SK-N-SH (cell line): ENCODE data around the gene MGAT5B. TPM values are rescaled to one million over a fixed set of nuclear protein-coding genes. Genes with fewer than 3 reads are reported as not detected.

Experiments
- CTCF ChIA-PET: fragments of 300-600, 350-600 bp; formaldehyde crosslinking; extraction: SDS; loops from one replicate; lab custom pipeline; 2021; lab: Yijun Ruan, JAX
- POLR2A ChIA-PET: fragments of 350-600 bp; sonication (Branson Sonifier 250); formaldehyde crosslinking; extraction: SDS; loops from one replicate; lab custom pipeline; 2020; ENCODE audit warnings: antibody characterized with exemption, inconsistent platforms; lab: Yijun Ruan, JAX
- DNase-seq: peaks from one replicate; pipeline ENCODE4 v3.0.0; 2012
- H2AFZ ChIP-seq: fragments of 200-600 bp; sonication (generic); 2 replicates; pipeline ENCODE4 v1.8.1; 2016; ENCODE audit warnings: antibody characterized with exemption, mild to moderate bottlenecking, low read depth
- H3F3A ChIP-seq: fragments of 200-600 bp; sonication (generic); replicated peaks from 2 replicates; pipeline ENCODE3; 2016; ENCODE audit warnings: antibody characterized with exemption, mild to moderate bottlenecking; ENCODE audit not compliant: insufficient read depth
- H3K27ac ChIP-seq, 2 experiments: fragments of 200-500 bp in 1 of 2; fragments of 200-600 bp in 1 of 2; sonication (Bioruptor generic) in 1 of 2; sonication (generic), shearing (Covaris generic) in 1 of 2; 2 replicates each; pipeline versions ENCODE4 v1.5.1 to v1.6.1; 2014 to 2016; ENCODE audit warnings: low read depth in 2 of 2, inconsistent platforms in 1 of 2, low read length in 1 of 2, mild to moderate bottlenecking in 1 of 2, mixed read lengths in 1 of 2
- H3K27me3 ChIP-seq: fragments of 200-600 bp; sonication (generic), shearing (Covaris generic); 2 replicates; pipeline ENCODE4 v1.6.1; 2016; ENCODE audit warnings: mixed run types; ENCODE audit not compliant: insufficient read depth
- H3K36me3 ChIP-seq, 2 experiments: fragments of 200-500 bp in 1 of 2; fragments of 200-600 bp in 1 of 2; sonication (Bioruptor generic) in 1 of 2; sonication (generic) in 1 of 2; replicated peaks in 1 of 2; 2 replicates each; pipeline versions ENCODE3 to v1.5.1; 2014 to 2016; ENCODE audit warnings: low read length in 1 of 2, mild to moderate bottlenecking in 1 of 2; ENCODE audit not compliant: insufficient read depth in 2 of 2, control insufficient read depth in 1 of 2
- H3K4me1 ChIP-seq, 2 experiments: fragments of 200-500 bp in 1 of 2; fragments of 200-600 bp in 1 of 2; sonication (Bioruptor generic) in 1 of 2; sonication (generic), shearing (Covaris generic) in 1 of 2; 2 replicates each; pipeline versions ENCODE4 v1.5.1 to v1.6.1; 2014 to 2016; ENCODE audit warnings: low read depth in 1 of 2, low read length in 1 of 2, mixed run types in 1 of 2; ENCODE audit not compliant: insufficient read depth in 2 of 2, control insufficient read depth in 1 of 2
- H3K4me2 ChIP-seq: fragments of 200-600 bp; sonication (generic), shearing (Covaris generic); 2 replicates; pipeline ENCODE4 v1.6.1; 2017; ENCODE audit warnings: mixed run types
- H3K4me3 ChIP-seq, 2 experiments: fragments of 200-500 bp in 1 of 2; fragments of 200-600 bp in 1 of 2; sonication (Bioruptor generic) in 1 of 2; sonication (generic), shearing (Covaris generic) in 1 of 2; 2 replicates each; pipeline versions ENCODE4 v1.5.1 to v1.8.1; 2014 to 2016; ENCODE audit warnings: low read depth in 2 of 2, inconsistent platforms in 1 of 2, low read length in 1 of 2, mild to moderate bottlenecking in 1 of 2, mixed read lengths in 1 of 2, moderate library complexity in 1 of 2
- H3K79me2 ChIP-seq: fragments of 200-600 bp; sonication (generic); 2 replicates; pipeline ENCODE4 v1.8.1; 2017; ENCODE audit warnings: mild to moderate bottlenecking; ENCODE audit not compliant: insufficient read depth
- H3K9ac ChIP-seq: fragments of 200-600 bp; sonication (generic); 2 replicates; pipeline ENCODE4 v1.6.1; 2017; ENCODE audit warnings: mixed run types
- H3K9me2 ChIP-seq: fragments of 200-600 bp; sonication (generic); 2 replicates; pipeline ENCODE4 v1.6.1; 2017; ENCODE audit warnings: mixed run types
- H3K9me3 ChIP-seq: fragments of 200-600 bp; sonication (generic); 2 replicates; pipeline ENCODE4 v1.6.1; 2017; ENCODE audit warnings: mixed run types, mild to moderate bottlenecking, moderate library complexity
- H4K20me1 ChIP-seq: fragments of 200-600 bp; sonication (generic); 2 replicates; pipeline ENCODE4 v1.6.1; 2017; ENCODE audit warnings: mild to moderate bottlenecking, mixed run types; ENCODE audit not compliant: insufficient read depth
- CHD2 ChIP-seq: fragments of 150-350 bp; IDR thresholded peaks from 2 replicates; pipeline ENCODE4 v1.6.1; 2018; ENCODE audit warnings: low read length; ENCODE audit not compliant: partially characterized antibody
- EZH2phosphoT487 ChIP-seq: fragments of 200-600 bp; sonication (generic); IDR thresholded peaks from 2 replicates; pipeline ENCODE4 v1.6.1; 2017; ENCODE audit warnings: low read depth, mixed run types, mild to moderate bottlenecking, antibody characterized with exemption, moderate library complexity, borderline replicate concordance
- FOSL2 ChIP-seq: IDR thresholded peaks from 2 replicates; pipeline ENCODE4 v1.4.0; 2012; ENCODE audit warnings: low read depth, mild to moderate bottlenecking, moderate library complexity, borderline replicate concordance
- FOXJ3 ChIP-seq: sonication (generic); formaldehyde crosslinking; IDR thresholded peaks from 2 replicates; pipeline ENCODE4 v1.5.1; 2020; ENCODE audit warnings: mild to moderate bottlenecking, missing genetic modification reagents
- GATA2 ChIP-seq: sonication (generic); formaldehyde crosslinking; IDR thresholded peaks from 2 replicates; pipeline ENCODE4 v1.5.0; 2020; ENCODE audit warnings: mild to moderate bottlenecking, missing genetic modification reagents
- MEF2A ChIP-seq: IDR thresholded peaks from 2 replicates; pipeline ENCODE4 v1.4.0; 2012; ENCODE audit warnings: low read depth, borderline replicate concordance
- POLR2AphosphoS5 ChIP-seq: IDR thresholded peaks from 2 replicates; pipeline ENCODE4 v1.6.1; 2012; ENCODE audit warnings: low read depth, low read length
- RAD21 ChIP-seq: IDR thresholded peaks from 2 replicates; pipeline ENCODE4 v1.6.1; 2012; ENCODE audit warnings: mild to moderate bottlenecking, low read length
- RCOR1 ChIP-seq: fragments of 150-350 bp; IDR thresholded peaks from 2 replicates; pipeline ENCODE4 v1.6.1; 2017; ENCODE audit warnings: antibody characterized with exemption, low read length
- SIN3A ChIP-seq: IDR thresholded peaks from 2 replicates; pipeline ENCODE4 v1.6.1; 2012; ENCODE audit warnings: low read depth, mild to moderate bottlenecking, low read length, moderate library complexity, borderline replicate concordance
- TEAD4 ChIP-seq: IDR thresholded peaks from 2 replicates; pipeline ENCODE4 v1.4.0; 2012; ENCODE audit warnings: mild to moderate bottlenecking, borderline replicate concordance; ENCODE audit not compliant: insufficient read depth
- WGBS: methylation state at CpG from one replicate; pipeline ENCODE4 v1.1.6; 2017; ENCODE audit warnings: low lambda C conversion rate; 5-methylcytosine and 5-hydroxymethylcytosine counted together
- polyA plus RNA-seq, 3 experiments: library from polyadenylated mRNA; depleted of rRNA; stranded (reverse); fragments of >200 nt; gene quantifications; 2 replicates each; pipeline ENCODE4 v1.2.3, GENCODE V29; 2012
- TF ChIP-seq, protein P1 (sequence below): IDR thresholded peaks from 2 replicates; pipeline ENCODE4 v1.4.0; 2012; ENCODE audit warnings: low read depth, borderline replicate concordance
- TF ChIP-seq, protein P2 (sequence below): IDR thresholded peaks from 2 replicates; pipeline ENCODE4 v1.6.1; 2012; ENCODE audit warnings: mild to moderate bottlenecking, low read depth, low read length, moderate library complexity
- TF ChIP-seq, protein P3 (sequence below): fragments of 150-350 bp; IDR thresholded peaks from 2 replicates; pipeline ENCODE4 v1.6.1; 2016; ENCODE audit warnings: mild to moderate bottlenecking, low read depth, low read length
- TF ChIP-seq, protein P4 (sequence below): IDR thresholded peaks from 2 replicates; pipeline ENCODE4 v1.4.0; 2012; ENCODE audit warnings: low read depth

MGAT5B gene
- polyA plus RNA-seq, 1 of the 3 experiments (the other 2 are of a cell fraction) = 13.8 TPM

GRCh38 chr17:76987486-76988093 lies 119.4 kb downstream of the MGAT5B start:
- TF ChIP-seq, protein P1, sequence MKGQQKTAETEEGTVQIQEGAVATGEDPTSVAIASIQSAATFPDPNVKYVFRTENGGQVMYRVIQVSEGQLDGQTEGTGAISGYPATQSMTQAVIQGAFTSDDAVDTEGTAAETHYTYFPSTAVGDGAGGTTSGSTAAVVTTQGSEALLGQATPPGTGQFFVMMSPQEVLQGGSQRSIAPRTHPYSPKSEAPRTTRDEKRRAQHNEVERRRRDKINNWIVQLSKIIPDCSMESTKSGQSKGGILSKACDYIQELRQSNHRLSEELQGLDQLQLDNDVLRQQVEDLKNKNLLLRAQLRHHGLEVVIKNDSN = no peak
- TF ChIP-seq, protein P2, sequence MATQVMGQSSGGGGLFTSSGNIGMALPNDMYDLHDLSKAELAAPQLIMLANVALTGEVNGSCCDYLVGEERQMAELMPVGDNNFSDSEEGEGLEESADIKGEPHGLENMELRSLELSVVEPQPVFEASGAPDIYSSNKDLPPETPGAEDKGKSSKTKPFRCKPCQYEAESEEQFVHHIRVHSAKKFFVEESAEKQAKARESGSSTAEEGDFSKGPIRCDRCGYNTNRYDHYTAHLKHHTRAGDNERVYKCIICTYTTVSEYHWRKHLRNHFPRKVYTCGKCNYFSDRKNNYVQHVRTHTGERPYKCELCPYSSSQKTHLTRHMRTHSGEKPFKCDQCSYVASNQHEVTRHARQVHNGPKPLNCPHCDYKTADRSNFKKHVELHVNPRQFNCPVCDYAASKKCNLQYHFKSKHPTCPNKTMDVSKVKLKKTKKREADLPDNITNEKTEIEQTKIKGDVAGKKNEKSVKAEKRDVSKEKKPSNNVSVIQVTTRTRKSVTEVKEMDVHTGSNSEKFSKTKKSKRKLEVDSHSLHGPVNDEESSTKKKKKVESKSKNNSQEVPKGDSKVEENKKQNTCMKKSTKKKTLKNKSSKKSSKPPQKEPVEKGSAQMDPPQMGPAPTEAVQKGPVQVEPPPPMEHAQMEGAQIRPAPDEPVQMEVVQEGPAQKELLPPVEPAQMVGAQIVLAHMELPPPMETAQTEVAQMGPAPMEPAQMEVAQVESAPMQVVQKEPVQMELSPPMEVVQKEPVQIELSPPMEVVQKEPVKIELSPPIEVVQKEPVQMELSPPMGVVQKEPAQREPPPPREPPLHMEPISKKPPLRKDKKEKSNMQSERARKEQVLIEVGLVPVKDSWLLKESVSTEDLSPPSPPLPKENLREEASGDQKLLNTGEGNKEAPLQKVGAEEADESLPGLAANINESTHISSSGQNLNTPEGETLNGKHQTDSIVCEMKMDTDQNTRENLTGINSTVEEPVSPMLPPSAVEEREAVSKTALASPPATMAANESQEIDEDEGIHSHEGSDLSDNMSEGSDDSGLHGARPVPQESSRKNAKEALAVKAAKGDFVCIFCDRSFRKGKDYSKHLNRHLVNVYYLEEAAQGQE = no peak
- TF ChIP-seq, protein P3, sequence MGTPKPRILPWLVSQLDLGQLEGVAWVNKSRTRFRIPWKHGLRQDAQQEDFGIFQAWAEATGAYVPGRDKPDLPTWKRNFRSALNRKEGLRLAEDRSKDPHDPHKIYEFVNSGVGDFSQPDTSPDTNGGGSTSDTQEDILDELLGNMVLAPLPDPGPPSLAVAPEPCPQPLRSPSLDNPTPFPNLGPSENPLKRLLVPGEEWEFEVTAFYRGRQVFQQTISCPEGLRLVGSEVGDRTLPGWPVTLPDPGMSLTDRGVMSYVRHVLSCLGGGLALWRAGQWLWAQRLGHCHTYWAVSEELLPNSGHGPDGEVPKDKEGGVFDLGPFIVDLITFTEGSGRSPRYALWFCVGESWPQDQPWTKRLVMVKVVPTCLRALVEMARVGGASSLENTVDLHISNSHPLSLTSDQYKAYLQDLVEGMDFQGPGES = no peak
- no peak for TF ChIP-seq FOXJ3 (CRISPR knock-in tag)
- no peak for TF ChIP-seq FOSL2
- no peak for TF ChIP-seq CHD2
- no peak for TF ChIP-seq RAD21
- no peak for TF ChIP-seq GATA2 (CRISPR knock-in tag)
- TF ChIP-seq, protein P4, sequence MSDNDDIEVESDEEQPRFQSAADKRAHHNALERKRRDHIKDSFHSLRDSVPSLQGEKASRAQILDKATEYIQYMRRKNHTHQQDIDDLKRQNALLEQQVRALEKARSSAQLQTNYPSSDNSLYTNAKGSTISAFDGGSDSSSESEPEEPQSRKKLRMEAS = no peak
- Histone ChIP-seq H3K4me3 (no peak overlapping the region), H3F3A (no peaks in the 10 kb centered on the region), H3K36me3 (no peaks in the 10 kb centered on the region), H3K4me2 (no peak overlapping the region), H3K27me3 (peaks cover 12% of the 10 kb centered on the region), H3K79me2 (no peaks in the 10 kb centered on the region), H3K9me2 (no peaks in the 10 kb centered on the region), H3K9me3 (no peaks in the 10 kb centered on the region), H3K27ac (no peak overlapping the region), H3K4me1 (peaks cover 0 to 8% of the 10 kb centered on the region in 2 experiments; a peak in 1 of 4 replicates), H4K20me1 (no peaks in the 10 kb centered on the region), H2AFZ (no peak overlapping the region), H3K9ac (no peak overlapping the region)
- WGBS = 89% methylated on average over 13 of the region's 15 CpGs
- POLR2A ChIA-PET = no interaction called here
- no peak for DNase-seq
- CTCF ChIA-PET = interaction anchor here (1.1 to 3.6 kb wide), 3 partner anchors 69 to 115 kb away, joined by 4 to 19 read pairs (median 6); no protein-coding TSS in a partner anchor

DNA sequence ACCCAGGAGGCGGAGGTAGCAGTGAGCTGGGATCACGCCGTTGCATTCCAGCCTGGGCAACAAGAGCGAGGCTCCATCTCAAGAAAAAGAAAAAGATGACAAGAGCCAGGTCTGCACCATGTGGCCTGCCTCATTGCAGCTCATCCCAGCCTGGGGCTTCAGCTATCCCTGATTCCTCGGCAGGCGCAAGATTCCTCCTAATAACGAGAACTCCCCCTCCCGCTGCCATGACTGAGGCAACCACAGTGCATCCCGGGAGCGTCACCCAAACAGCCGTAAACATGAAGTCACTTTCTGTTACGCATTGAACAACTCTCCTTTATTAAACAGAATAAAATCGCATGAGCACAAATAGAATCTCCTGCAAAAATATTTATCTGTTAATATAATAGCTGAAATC lies 120.6 kb downstream of the MGAT5B start:
- Histone ChIP-seq H3F3A (no peaks in the 10 kb centered on the region), H3K4me1 (peaks cover 0 to 14% of the 10 kb centered on the region in 2 experiments; a peak in 1 of 4 replicates), H3K4me3 (no peak overlapping the region), H3K27me3 (peaks cover 6% of the 10 kb centered on the region; the same call in 1 of the 2 replicates), H3K9me3 (no peaks in the 10 kb centered on the region), H3K9me2 (no peaks in the 10 kb centered on the region), H3K27ac (no peak overlapping the region), H4K20me1 (no peaks in the 10 kb centered on the region), H3K36me3 (no peaks in the 10 kb centered on the region), H3K9ac (no peak overlapping the region), H3K79me2 (no peaks in the 10 kb centered on the region), H2AFZ (no peak overlapping the region), H3K4me2 (no peak overlapping the region)
- DNase-seq = no peak
- CTCF ChIA-PET = interaction anchor here (0.8 to 3.6 kb wide), 7 partner anchors 9 to 441 kb away, joined by 3 to 19 read pairs (median 3); partner anchors contain the start of gene MGAT5B
- TF ChIP-seq SIN3A (no peak), FOXJ3 (CRISPR knock-in tag) (no peak), RAD21 (no peak), POLR2AphosphoS5 (no peak), RCOR1 (no peak), GATA2 (CRISPR knock-in tag) (no peak), TEAD4 (no peak), EZH2phosphoT487 (no peak), MEF2A (no peak)
- WGBS = 89% methylated on average over 13 of the region's 13 CpGs
- POLR2A ChIA-PET = no interaction called here
